ENCODE measurements around the gene CASKIN1.

DNA sequence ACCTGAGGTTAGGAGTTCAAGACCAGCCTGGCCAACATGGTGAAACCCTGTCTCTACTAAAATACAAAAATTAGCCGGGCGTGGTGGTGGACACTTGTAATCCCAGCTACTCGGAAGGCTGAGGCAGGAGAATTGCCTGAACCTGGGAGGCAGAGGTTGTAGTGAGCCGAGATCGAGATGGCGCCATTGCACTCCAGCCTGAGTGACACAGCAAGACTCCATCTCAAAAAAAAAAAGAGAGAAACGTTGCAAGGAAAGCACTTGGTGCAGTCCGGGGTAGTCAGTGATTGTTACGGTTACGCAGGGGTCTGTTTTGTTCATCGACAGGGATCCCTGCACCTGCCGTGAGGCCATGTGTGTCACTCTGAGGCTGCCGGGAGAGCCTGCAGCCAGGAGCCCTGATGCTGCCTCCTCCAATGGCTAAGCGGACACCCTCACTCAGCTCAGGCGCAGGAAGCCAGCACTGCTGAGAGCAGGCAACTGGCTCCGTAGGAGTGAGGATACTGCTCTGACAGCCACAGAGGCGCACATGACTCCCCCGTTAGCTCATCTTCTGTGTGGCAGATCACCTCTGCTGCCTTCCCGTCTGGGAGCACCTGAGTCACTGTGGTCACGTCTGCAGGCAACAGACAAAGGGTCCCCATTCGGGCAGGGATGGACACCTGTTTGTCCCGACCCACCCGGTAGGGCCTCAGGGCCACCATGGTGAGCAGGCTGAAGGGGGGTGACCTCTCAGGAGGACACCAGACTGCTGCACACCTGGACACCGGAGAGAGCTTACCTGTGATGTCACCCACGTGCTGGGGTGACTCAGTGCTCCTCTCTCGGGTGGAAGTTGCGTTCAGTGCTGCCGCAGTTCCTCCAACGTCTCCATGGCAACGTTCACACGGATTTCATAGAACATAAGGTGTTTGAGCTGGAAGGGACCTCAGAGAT is 53.2 kb downstream of the CASKIN1 start:
- TF ChIP-seq GATA3 (IDR thresholded peaks at IDR 0.05; ENCODE audit: low read depth, low read length): no peak
- no peak for TF ChIP-seq GATA2 (IDR thresholded peaks at IDR 0.05; ENCODE audit: low read depth, low read length)

Measured in SH-SY5Y (cell line).